ENCODE measurements around the gene UBTD1.

Gene UBTD1

GRCh38 chr10:97601268-97602215 is 102.8 kb downstream of the UBTD1 start:
- TF ChIP-seq Cebpa-rat (IDR thresholded peaks at IDR 0.05): no peak
- no peaks in the 10 kb centered on the region for H4K20me1 ChIP-seq
- no peaks in the 10 kb centered on the region for H3K9me3 ChIP-seq (replicated peaks in 1 of 11)
- H3K27ac ChIP-seq: no peak overlapping the region
- no peaks in the 10 kb centered on the region for H3K27me3 ChIP-seq
- no peaks in the 10 kb centered on the region for H3K36me3 ChIP-seq
- H3K4me2 ChIP-seq: no peak overlapping the region
- no peak overlapping the region for H3K4me3 ChIP-seq
- H3K9ac ChIP-seq: no peak overlapping the region
- peaks cover 6 to 15% (median 12%) of the 10 kb centered on the region in 10 experiments; a peak in 18 of 20 replicates for H3K4me1 ChIP-seq

GRCh38 chr10:97607095-97607636 is 108.4 kb downstream of the UBTD1 start:
- Histone ChIP-seq H3K27ac (no peak overlapping the region), H3K9ac (no peak overlapping the region), H3K4me2 (peak overlapping the region; percentile 9 to 85 (median 59); a peak in 18 of 22 replicates), H3K36me3 (no peaks in the 10 kb centered on the region), H3K4me3 (no peak overlapping the region), H3K4me1 (peaks cover 12 to 60% (median 46%) of the 10 kb centered on the region in 10 experiments), H3K27me3 (no peaks in the 10 kb centered on the region), H3K9me3 (replicated peaks in 1 of 11) (no peaks in the 10 kb centered on the region), H4K20me1 (no peaks in the 10 kb centered on the region; a peak in 1 of 22 replicates)
- TF ChIP-seq Cebpa-rat (IDR thresholded peaks at IDR 0.05): no peak

DNA sequence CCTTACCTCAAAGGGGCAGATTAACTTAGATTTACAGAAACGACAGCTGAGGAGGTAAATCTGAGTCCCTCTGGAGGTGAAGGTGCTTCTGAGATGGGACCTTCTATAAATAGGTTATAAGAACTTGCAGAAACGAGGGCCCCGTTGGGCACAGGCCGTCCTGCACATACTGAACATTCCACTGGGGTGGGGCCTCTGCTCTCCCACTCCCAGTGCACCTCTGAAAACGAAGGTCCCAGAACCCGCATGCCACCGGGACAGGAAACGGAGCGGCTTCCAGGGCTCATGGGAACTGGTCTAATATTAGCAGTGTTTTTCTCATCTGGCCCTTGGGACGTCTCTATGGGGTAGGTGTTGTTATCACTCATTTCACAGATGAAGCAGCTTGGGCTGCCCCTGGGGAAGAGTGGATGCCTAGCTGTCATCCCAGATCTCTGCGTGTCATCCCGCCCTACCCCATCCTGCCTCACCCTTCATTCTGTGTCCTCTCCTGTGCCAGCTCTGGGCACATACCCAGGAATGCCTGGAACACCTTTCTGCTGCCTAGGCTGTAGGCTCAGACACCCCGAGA is 110.4 kb downstream of the UBTD1 start:
- Histone ChIP-seq H3K4me2 (peak overlapping the region; percentile 21 to 91 (median 77)), H3K4me3 (no peak overlapping the region; a peak in 1 of 20 replicates), H3K9me3 (replicated peaks in 1 of 11) (no peaks in the 10 kb centered on the region), H3K27me3 (no peaks in the 10 kb centered on the region), H3K36me3 (no peaks in the 10 kb centered on the region), H4K20me1 (no peaks in the 10 kb centered on the region; a peak in 1 of 22 replicates), H3K4me1 (peaks cover 12 to 62% (median 46%) of the 10 kb centered on the region in 10 experiments), H3K27ac (peak overlapping the region in 1 of 11 experiments; percentile 14; a peak in 1 of 22 replicates), H3K9ac (peak overlapping the region in 5 of 11 experiments; percentile 10 to 40 (median 26); a peak in 6 of 22 replicates)
- no peak for TF ChIP-seq Cebpa-rat (IDR thresholded peaks at IDR 0.05)

- no peaks in the 10 kb centered on the region for H3K36me3 ChIP-seq
- peak overlapping the region; percentile 0 to 67 (median 30); a peak in 15 of 22 replicates for H3K4me2 ChIP-seq
- H3K4me1 ChIP-seq: peaks cover 12 to 58% (median 46%) of the 10 kb centered on the region in 10 experiments
- no peak overlapping the region for H3K27ac ChIP-seq
- no peaks in the 10 kb centered on the region for H3K27me3 ChIP-seq
- H3K9me3 ChIP-seq (replicated peaks in 1 of 11): no peaks in the 10 kb centered on the region
- H3K9ac ChIP-seq: peak overlapping the region in 4 of 11 experiments; percentile 16 to 36 (median 28); a peak in 4 of 22 replicates
- TF ChIP-seq Cebpa-rat (IDR thresholded peaks at IDR 0.05): no peak
- no peaks in the 10 kb centered on the region; a peak in 1 of 22 replicates for H4K20me1 ChIP-seq
- no peak overlapping the region for H3K4me3 ChIP-seq
Measured at GRCh38 chr10:97611473-97611872, 112.7 kb downstream of the UBTD1 start.

DNA sequence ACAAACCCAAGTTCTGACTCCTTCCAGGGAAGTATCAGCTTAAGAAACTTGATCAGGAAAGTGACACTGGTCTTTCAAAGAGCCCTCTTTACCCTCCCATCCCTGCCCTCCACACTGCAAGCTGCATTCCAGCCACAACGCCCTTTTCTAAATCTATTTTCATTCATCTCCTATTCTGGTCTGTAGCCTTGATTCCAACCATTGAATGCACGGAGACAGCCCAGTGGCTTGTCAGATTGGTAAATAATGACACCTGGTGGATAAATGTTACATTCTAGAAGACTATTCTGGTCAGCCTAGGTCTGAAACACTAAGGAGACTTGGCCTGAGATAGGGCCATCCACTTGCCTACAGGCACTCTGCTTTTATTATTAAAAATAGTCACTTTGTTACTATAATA is 113.7 kb downstream of the UBTD1 start:
- Histone ChIP-seq H4K20me1 (no peaks in the 10 kb centered on the region; a peak in 1 of 22 replicates), H3K27me3 (no peaks in the 10 kb centered on the region), H3K9ac (no peak overlapping the region), H3K9me3 (replicated peaks in 1 of 11) (no peaks in the 10 kb centered on the region), H3K4me3 (no peak overlapping the region), H3K4me1 (peaks cover 9 to 49% (median 40%) of the 10 kb centered on the region in 10 experiments), H3K36me3 (no peaks in the 10 kb centered on the region), H3K4me2 (peak overlapping the region in 3 of 11 experiments; percentile 13 to 49 (median 40); a peak in 5 of 22 replicates), H3K27ac (no peak overlapping the region)
- TF ChIP-seq Cebpa-rat (IDR thresholded peaks at IDR 0.05): no peak

GRCh38 chr10:97618285-97618684 is 119.6 kb downstream of the UBTD1 start:
- no peak overlapping the region for H3K9ac ChIP-seq
- H3K27ac ChIP-seq: no peak overlapping the region
- no peak for TF ChIP-seq Cebpa-rat (IDR thresholded peaks at IDR 0.05)
- H3K4me3 ChIP-seq: no peak overlapping the region
- H3K4me2 ChIP-seq: no peak overlapping the region
- H3K36me3 ChIP-seq: no peaks in the 10 kb centered on the region
- H3K27me3 ChIP-seq: no peaks in the 10 kb centered on the region
- no peaks in the 10 kb centered on the region for H3K4me1 ChIP-seq
- H3K9me3 ChIP-seq (replicated peaks in 1 of 11): no peaks in the 10 kb centered on the region
- H4K20me1 ChIP-seq: no peaks in the 10 kb centered on the region

DNA sequence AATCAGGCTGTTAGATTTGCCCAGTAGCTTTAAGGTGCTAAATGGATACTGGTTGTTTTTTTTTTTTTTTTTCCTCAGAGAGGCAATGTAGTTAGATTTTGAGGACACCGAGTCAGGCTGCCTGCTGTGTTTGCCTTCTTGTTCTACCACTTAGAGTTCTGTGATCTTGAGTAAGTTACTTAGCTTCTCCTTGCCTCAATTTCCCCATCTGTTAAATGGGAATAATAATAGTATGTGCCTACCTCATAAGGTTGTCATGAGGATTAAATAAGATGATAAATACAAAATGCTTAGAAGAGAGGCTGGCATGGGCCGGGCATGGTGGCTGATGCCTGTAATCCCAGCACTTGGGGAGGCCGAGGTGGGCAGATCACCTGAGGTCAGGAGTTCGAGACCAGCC is 120.0 kb downstream of the UBTD1 start:
- H3K4me2 ChIP-seq: no peak overlapping the region
- H3K9ac ChIP-seq: no peak overlapping the region
- H3K36me3 ChIP-seq: no peaks in the 10 kb centered on the region
- no peak for TF ChIP-seq Cebpa-rat (IDR thresholded peaks at IDR 0.05)
- no peaks in the 10 kb centered on the region for H3K9me3 ChIP-seq (replicated peaks in 1 of 11)
- H3K27ac ChIP-seq: no peak overlapping the region
- no peak overlapping the region for H3K4me3 ChIP-seq
- no peaks in the 10 kb centered on the region for H4K20me1 ChIP-seq
- H3K4me1 ChIP-seq: no peaks in the 10 kb centered on the region
- H3K27me3 ChIP-seq: no peaks in the 10 kb centered on the region
